Activated CD8-positive, alpha-beta memory T cell treated with anti-CD3 and anti-CD28 coated beads for 4 hours (primary cell): ENCODE data around the gene CDC23.
"Not testable (repeated sequence)": the region's sequence is repeated elsewhere in the genome, so short reads cannot be mapped to it uniquely, and the experiment has no call there.

Source experiments
- DNase-seq, 2 donors: peaks; one replicate each; pipeline ENCODE4 v3.0.0-alpha.2; 2020; ENCODE audit warnings: low read depth in 2 of 2

CDC23 gene, protein sequence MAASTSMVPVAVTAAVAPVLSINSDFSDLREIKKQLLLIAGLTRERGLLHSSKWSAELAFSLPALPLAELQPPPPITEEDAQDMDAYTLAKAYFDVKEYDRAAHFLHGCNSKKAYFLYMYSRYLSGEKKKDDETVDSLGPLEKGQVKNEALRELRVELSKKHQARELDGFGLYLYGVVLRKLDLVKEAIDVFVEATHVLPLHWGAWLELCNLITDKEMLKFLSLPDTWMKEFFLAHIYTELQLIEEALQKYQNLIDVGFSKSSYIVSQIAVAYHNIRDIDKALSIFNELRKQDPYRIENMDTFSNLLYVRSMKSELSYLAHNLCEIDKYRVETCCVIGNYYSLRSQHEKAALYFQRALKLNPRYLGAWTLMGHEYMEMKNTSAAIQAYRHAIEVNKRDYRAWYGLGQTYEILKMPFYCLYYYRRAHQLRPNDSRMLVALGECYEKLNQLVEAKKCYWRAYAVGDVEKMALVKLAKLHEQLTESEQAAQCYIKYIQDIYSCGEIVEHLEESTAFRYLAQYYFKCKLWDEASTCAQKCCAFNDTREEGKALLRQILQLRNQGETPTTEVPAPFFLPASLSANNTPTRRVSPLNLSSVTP

GRCh38 chr5:138213161-138214029 lies at the start of gene CDC23:
TSS of gene CDC23 (minus strand) at chr5:138213323. CDS start at chr5:138213312, 11 bp downstream.
- DNase-seq: peak; percentile 72 to 82

DNA sequence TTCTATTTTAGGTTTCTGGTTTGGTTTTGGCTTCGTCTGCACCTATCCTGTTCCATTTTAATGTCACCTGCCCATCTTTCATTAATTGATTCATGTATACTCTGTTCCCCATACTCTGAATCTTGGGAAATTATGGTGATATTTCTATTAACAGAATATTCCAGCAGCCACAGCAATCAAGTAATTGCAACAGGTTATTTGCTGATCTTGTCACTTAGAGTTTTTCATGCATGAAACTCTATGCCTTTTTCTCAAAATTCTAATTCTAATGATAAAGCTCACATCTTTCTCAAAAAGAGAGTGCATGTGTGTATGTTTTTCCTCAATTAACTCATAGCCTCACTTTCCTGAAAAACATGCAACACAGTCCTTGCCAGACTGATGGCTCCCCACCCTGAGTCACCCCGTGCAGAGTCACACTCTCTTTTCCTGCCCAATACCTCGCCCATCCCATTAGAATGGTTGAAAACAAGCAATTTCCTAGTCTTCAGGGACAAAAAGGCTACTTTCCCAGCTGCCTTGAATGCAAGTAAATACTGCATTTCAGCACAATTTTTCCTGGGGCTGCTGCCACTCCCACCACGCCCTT lies 45.7 kb upstream of the CDC23 start:
- no peak for DNase-seq

- DNase-seq: no peak
Observed at GRCh38 chr5:138257583-138257982, 44.5 kb upstream of the CDC23 start.

- DNase-seq: no peak
Observed at GRCh38 chr5:138252944-138253343, 39.8 kb upstream of the CDC23 start.

GRCh38 chr5:138247800-138248199 lies 34.7 kb upstream of the CDC23 start:
- not testable (repeated sequence) for DNase-seq

- DNase-seq: no peak
Observed at GRCh38 chr5:138246822-138247221, 33.7 kb upstream of the CDC23 start.

GRCh38 chr5:138246334-138246733 lies 33.2 kb upstream of the CDC23 start:
- no peak for DNase-seq

GRCh38 chr5:138245717-138246116 lies 32.6 kb upstream of the CDC23 start:
- DNase-seq: no peak

DNA sequence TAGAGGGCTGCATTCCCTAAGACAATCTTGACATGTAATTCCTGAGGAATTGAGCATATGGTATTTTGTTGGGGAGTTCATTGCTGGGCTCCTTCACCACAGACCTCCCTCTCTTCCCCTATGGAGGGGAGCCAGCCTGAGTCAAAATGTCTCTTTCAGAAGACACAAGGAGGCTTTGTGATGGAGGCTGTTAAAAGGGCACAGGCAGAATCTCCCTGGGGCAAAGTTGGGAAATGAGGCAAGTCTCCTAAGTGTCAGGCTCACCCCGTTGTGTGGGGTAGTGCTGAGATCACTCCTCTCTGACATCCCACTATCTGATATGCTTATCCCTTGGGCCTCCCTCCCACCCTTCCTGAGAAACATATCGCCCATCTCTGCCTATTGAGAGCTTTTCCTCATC lies 30.7 kb upstream of the CDC23 start:
- DNase-seq: no peak

DNA sequence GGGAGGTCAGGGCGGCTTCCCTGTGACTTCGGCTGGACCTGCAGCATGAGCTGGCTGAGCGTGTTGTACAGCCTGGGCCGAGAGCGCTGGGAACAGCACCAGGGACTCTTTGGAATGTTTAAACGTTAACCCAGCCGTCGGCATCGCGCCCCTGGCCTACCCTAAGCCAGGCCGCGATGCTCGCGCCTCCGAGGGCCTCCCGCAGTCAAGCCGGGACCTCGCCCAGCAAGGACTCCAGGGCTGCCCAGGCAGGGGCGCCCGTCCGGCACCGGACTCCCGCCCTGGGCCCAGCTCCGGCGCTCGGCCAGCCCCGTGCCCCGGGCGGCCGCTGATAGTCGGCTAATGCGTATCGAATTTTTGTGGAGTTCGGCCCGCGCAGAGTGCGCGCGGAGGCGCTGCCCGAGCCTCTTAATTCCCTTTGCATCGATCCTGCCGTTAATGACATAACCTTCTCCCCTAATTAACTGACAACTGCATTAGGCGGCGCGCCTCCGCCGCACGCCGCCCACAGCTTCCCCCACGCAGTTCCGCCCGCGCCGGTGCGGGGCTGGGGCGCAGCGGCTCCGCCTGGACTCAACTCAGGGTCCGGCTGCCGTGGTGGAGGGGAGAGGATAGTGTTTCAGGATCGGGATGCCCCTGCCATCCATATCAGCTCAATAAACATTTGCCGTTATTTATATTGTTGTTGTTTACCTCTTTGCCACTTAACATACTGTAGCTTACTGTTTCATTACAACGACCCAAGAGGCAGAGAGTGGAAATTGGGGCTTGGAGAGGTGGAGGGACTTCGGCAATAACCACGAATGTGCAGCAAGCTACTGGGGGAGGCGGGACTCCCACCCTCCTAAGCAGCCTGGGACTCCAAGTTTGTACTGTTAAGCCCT lies 28.8 kb upstream of the CDC23 start:
- no peak for DNase-seq

DNA sequence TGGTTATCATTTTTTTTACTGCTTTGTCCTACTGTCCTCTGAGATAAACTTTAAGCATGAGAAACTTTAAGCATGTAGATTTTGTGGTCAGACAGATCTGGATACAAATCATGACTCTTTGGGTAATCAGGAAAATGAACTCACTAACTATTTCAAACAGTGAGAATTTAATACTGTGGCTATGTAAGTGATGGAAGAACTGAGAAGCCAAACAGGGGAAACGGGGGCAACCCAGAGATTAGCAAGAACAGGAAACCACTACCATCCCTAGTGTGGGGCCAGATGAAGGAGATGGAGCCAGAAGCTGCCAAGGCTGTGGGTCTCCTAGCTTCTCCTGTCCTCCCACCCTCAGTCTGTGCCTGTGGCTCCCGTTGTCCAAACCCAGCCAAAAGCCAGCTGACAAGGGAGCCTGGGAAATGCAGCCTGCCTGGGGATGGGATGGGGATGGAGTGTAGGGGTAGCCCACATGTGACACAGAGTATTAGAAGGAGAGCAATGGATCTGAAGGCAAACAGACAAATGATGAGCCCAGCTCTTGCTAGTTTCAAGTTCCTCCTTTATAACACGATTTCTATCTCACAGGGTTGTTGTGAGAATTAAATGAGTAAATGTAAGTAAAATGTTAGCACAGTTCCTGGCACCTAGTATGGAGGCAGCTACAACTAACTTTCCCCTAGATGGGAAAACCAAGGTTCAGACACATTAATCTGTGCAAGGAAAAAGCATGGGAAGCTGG lies 27.7 kb upstream of the CDC23 start:
- no peak for DNase-seq

DNA sequence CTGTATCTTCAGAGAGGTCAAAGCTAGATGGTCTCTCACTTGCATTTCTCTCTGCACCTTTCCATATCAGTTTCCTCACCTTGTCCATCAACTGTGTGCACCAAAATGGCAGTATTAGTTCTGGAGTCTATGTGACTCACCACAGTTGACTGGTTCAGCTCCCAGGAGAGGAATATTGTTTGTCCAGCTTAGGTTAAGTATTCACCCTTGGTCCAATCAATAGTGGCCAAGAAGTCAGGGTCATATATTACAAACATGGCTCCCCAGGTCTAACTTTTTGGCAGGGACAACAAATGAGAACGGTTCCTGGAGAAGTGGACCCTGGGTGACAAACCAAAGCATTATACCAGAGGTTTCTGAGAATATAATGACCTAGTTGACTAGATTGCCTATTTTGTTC lies 24.9 kb upstream of the CDC23 start:
- no peak for DNase-seq

- DNase-seq: no peak
Observed at GRCh38 chr5:138234651-138235050, 21.5 kb upstream of the CDC23 start.

GRCh38 chr5:138233280-138233679 lies 20.2 kb upstream of the CDC23 start:
- DNase-seq: no peak

- no peak for DNase-seq
Observed at GRCh38 chr5:138230981-138231589, 18.0 kb upstream of the CDC23 start.

DNA sequence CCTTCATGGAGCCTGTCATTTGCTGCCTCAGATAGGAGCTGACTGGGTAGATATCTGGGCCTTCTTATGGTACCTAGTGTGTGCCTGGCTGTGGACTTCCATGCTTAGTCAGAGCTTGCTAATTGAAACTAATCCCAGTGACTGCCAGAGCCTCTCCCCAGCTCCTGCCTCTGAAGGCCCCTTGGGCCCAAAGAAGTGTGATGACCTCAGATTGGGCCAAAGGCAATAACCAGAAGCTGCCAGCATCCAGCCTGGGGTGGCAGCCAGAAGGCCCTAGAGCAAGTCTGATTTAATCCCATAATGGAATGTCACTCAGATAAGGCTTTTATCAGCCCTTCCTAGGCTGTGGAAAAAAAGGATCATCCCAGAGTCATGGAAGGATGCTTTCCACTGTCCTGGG lies 17.1 kb upstream of the CDC23 start:
- DNase-seq: no peak

GRCh38 chr5:138229387-138229786 lies 16.3 kb upstream of the CDC23 start:
- DNase-seq: no peak

DNA sequence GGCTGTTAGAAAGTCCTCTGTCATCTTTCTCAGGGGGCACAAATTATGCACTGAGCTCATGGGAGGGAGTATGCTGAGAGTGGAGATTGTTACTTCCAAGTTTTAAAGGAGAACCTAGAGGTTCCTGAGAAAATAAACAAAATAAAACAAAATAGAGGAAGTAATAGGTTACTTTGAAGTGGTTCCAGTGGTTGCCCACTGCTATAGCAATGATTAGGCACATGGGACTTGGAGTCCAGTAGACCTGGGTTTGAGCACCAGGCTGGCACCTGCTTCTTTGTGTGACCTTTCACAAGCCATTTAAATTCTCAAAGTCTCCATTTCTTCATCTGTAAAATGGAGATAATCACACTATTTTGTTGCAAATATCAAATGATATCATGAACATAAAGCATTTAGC lies 13.8 kb upstream of the CDC23 start:
- no peak for DNase-seq

DNA sequence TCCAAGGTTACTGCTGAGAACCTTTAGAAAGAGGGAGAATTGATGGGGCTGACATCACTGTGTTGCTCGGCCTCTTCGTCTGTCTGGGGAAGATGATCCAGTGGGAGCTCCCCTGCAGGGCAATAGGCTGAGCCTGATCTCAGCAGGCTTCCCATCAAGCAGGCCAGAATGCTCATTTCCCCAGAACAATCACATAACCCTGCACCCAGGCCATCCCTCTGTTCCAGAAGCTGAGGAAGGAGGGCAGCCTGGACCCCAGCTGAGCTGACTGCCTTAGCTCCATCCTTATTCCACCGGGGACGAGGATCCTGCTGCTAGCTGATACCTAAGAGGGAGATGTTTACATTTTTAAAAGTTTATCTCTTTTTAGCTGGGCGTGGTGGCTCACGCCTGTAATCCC lies 11.6 kb upstream of the CDC23 start:
- no peak for DNase-seq

DNA sequence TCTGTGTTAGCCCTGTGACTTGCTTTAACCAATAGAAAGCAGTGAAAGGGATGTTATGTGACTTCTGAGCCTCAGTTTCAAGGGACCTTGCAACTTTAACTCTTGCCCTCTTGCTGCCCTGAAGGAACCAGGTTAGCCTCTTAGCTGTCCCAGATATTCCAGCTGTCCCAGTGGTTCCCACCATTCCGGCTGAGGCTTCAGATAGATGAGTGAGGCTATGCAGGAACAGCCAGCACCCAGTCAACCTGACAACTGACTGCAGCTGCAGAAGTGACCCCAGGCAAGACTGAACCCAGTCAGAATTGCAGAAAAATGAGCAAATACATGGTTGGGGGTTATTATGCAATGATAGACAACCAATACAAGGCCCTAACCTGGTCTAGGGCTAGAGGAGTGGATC lies 10.4 kb upstream of the CDC23 start:
- DNase-seq: no peak
